K562 (cell line): ENCODE measurements around the gene ADGRL3. TPM values are rescaled to one million over a fixed set of nuclear protein-coding genes. Genes with fewer than 3 reads are reported as not detected.

Source experiments
- ATAC-seq: fragments of 200-7000 bp; cut with Tn5 transposase; 3 replicates; pipeline ENCODE4 v1.9.1; 2020; ENCODE audit warnings: moderate library complexity
- BruUV-seq: library from RNA; stranded (reverse); fragments of 400-500 nt; replicated peaks from 2 replicates; lab custom pipeline; 2021; lab: Mats Ljungman, UMichigan
- CTCF ChIA-PET: fragments of 300-600 bp; formaldehyde crosslinking; extraction: SDS; loops from one replicate; lab custom pipeline; 2021; ENCODE audit warnings: low intra/inter-chr PET ratio; lab: Yijun Ruan, JAX
- POLR2A ChIA-PET: fragments of 300-600, 350-650 bp; sonication (Branson Sonifier 250); formaldehyde crosslinking; extraction: SDS; loops from one replicate; lab custom pipeline; 2021; ENCODE audit warnings: antibody characterized with exemption, inconsistent platforms; lab: Yijun Ruan, JAX
- DNase-seq, 4 experiments: peaks; one replicate each; pipeline versions ENCODE4 v3.0.0 to v3.0.0-alpha.2; 2011 to 2018; ENCODE audit warnings: low spot score in 3 of 4, mixed read lengths in 3 of 4; ENCODE audit errors: extremely low read depth in 1 of 4
- FAIRE-seq: peaks from 2 replicates; lab custom pipeline; 2011; peaks lifted over from hg19 to GRCh38; lab: Jason Lieb, UNC
- H2AFZ ChIP-seq: 2 replicates; pipeline ENCODE4 v1.6.0; 2011; ENCODE audit warnings: low read depth, low read length, control low read depth, inconsistent platforms
- H3K27ac ChIP-seq: fragments of 200-600 bp; 3 replicates; pipeline ENCODE4 v1.8.0; 2011; ENCODE audit warnings: low read depth, mild to moderate bottlenecking, control low read depth, inconsistent platforms, low read length, moderate library complexity, mixed read lengths; ENCODE audit errors: extremely low read depth
- H3K27me3 ChIP-seq, 2 experiments: fragments of 300-600 bp in 1 of 2; 2 replicates in 1 of 2; 3 replicates in 1 of 2; pipeline versions ENCODE4 v1.6.0 to v1.8.0; 2011; ENCODE audit warnings: inconsistent platforms in 2 of 2, low read length in 2 of 2, mild to moderate bottlenecking in 1 of 2, mixed read lengths in 1 of 2, moderate library complexity in 1 of 2; ENCODE audit not compliant: control insufficient read depth in 2 of 2, insufficient read depth in 2 of 2
- H3K36me3 ChIP-seq: fragments of 300-600 bp; 3 replicates; pipeline ENCODE4 v1.8.0; 2011; ENCODE audit warnings: mild to moderate bottlenecking, low read length, inconsistent platforms; ENCODE audit not compliant: control insufficient read depth, insufficient read depth
- H3K4me1 ChIP-seq, 2 experiments: fragments of 200-600 bp in 1 of 2; replicated peaks in 1 of 2; 2 replicates in 1 of 2; 3 replicates in 1 of 2; pipeline versions ENCODE4 v1.5.1 to v1.8.0; 2011; ENCODE audit warnings: inconsistent platforms in 2 of 2, low read length in 2 of 2, mild to moderate bottlenecking in 1 of 2, mixed read lengths in 1 of 2, moderate library complexity in 1 of 2; ENCODE audit not compliant: control insufficient read depth in 2 of 2, insufficient read depth in 2 of 2
- H3K4me2 ChIP-seq: 2 replicates; pipeline ENCODE4 v1.6.1; 2011; ENCODE audit warnings: low read length, control low read depth, inconsistent platforms, mixed read lengths; ENCODE audit not compliant: insufficient read depth
- H3K4me3 ChIP-seq: fragments of 200-600 bp; sonication (generic), shearing (Covaris generic); 2 replicates; pipeline ENCODE4 v1.5.1; 2016; ENCODE audit warnings: control low read depth, inconsistent platforms
- H3K79me2 ChIP-seq: fragments of 200-600 bp; 3 replicates; pipeline ENCODE4 v1.8.0; 2011; ENCODE audit warnings: low read length, inconsistent platforms; ENCODE audit not compliant: control insufficient read depth, insufficient read depth
- H3K9ac ChIP-seq, 2 experiments: 2 replicates each; pipeline versions ENCODE4 v1.6.0 to v1.6.1; 2011; ENCODE audit warnings: low read depth in 2 of 2, low read length in 2 of 2, control low read depth in 1 of 2, inconsistent platforms in 1 of 2, mild to moderate bottlenecking in 1 of 2, mixed read lengths in 1 of 2; ENCODE audit not compliant: insufficient read depth in 1 of 2
- H3K9me1 ChIP-seq: one replicate; pipeline ENCODE4 v1.6.0; 2011; ENCODE audit warnings: inconsistent platforms, mild to moderate bottlenecking, low read length, moderate library complexity; ENCODE audit not compliant: control insufficient read depth, insufficient read depth
- H3K9me3 ChIP-seq: replicated peaks from 2 replicates; pipeline ENCODE4 v1.5.1; 2011; ENCODE audit warnings: low read depth, low read length, inconsistent platforms; ENCODE audit not compliant: control insufficient read depth, insufficient read depth
- H4K20me1 ChIP-seq: replicated peaks from 2 replicates; pipeline ENCODE4 v1.6.1; 2011; ENCODE audit warnings: low read length, inconsistent platforms, mixed read lengths; ENCODE audit not compliant: control insufficient read depth, insufficient read depth
- ARID1B ChIP-seq: fragments of 450-650 bp; IDR thresholded peaks from 2 replicates; pipeline ENCODE4 v1.6.1; 2016; ENCODE audit warnings: antibody characterized with exemption, mild to moderate bottlenecking, inconsistent platforms
- DMBX1 ChIP-seq: fragments of 250-450 bp; sonication (Bioruptor Pico); IDR thresholded peaks from 2 replicates; pipeline ENCODE4 v1.8.0; 2022; ENCODE audit warnings: inconsistent platforms, mild to moderate bottlenecking, moderate library complexity, borderline replicate concordance
- MCM2 ChIP-seq: fragments of 450-650 bp; IDR thresholded peaks from 2 replicates; pipeline ENCODE4 v1.6.1; 2017; ENCODE audit warnings: low read depth, mild to moderate bottlenecking
- MEF2D ChIP-seq: conservative IDR thresholded peaks from 2 replicates; pipeline ENCODE4 v1.6.1; 2016; ENCODE audit warnings: low read depth, missing genetic modification characterization, missing compliant biosample characterization
- POLR2B ChIP-seq: fragments of 450-650 bp; IDR thresholded peaks from 2 replicates; pipeline ENCODE4 v1.6.1; 2018; ENCODE audit warnings: low read depth; ENCODE audit not compliant: partially characterized antibody
- PREB ChIP-seq: sonication (generic); formaldehyde crosslinking; IDR thresholded peaks from 2 replicates; pipeline ENCODE4 v1.8.1; 2023; ENCODE audit warnings: mild to moderate bottlenecking, missing genetic modification reagents
- RHOXF2B ChIP-seq: fragments of 250-450 bp; sonication (Bioruptor Pico); conservative IDR thresholded peaks from 2 replicates; pipeline ENCODE4 v1.5.1; 2021
- ZNF584 ChIP-seq: fragments of 200-800 bp; sonication (Bioruptor generic); IDR thresholded peaks from 2 replicates; pipeline ENCODE4 v1.6.1; 2016; ENCODE audit warnings: low read depth, mild to moderate bottlenecking, missing genetic modification characterization, missing compliant biosample characterization
- ZNF609 ChIP-seq: sonication (generic); formaldehyde crosslinking; IDR thresholded peaks from 2 replicates; pipeline ENCODE4 v1.8.1; 2023; ENCODE audit warnings: missing genetic modification reagents, mild to moderate bottlenecking, borderline replicate concordance
- WGBS: fragments of 100-300 bp; shearing (Covaris generic); methylation state at CpG from one replicate; pipeline ENCODE4 v1.1.6; 2016; ENCODE audit warnings: low coverage, mixed read lengths; ENCODE audit not compliant: insufficient coverage; ENCODE audit errors: missing lambda C conversion rate; 5-methylcytosine and 5-hydroxymethylcytosine counted together
- in situ Hi-C: fragments of 300-500 bp; cut with MboI; formaldehyde crosslinking; loops from 4 replicates; pipeline ENCODE4 v1.15.0; 2018; ENCODE audit warnings: inconsistent platforms, mixed read lengths
- intact Hi-C: fragments of 100-400 bp; cut with micrococcal nuclease; formaldehyde crosslinking; loops from 2 replicates; pipeline ENCODE4 v1.14.2; 2022
- polyA plus RNA-seq, 8 experiments: library from polyadenylated mRNA; depleted of rRNA in 4 of 8; stranded (reverse) in 5 of 8; unstranded in 3 of 8; fragments of >200 nt; fragmentation: Nextera tagmentation in 2 of 8; fragmentation: Illumina TruSeq in 1 of 8; extraction: Ambion mirVana in 2 of 8; extraction: Trizol in 1 of 8; gene quantifications; 2 replicates each; pipeline versions ENCODE4 v1.2.1 to v1.2.3, GENCODE V29; 2011 to 2014; ENCODE audit warnings: inconsistent platforms in 1 of 8, missing spikeins in 1 of 8
- total RNA-seq, 7 experiments: library from RNA; depleted of rRNA in 6 of 7; stranded (reverse); fragments of >200 nt in 6 of 7; fragmentation: Illumina TruSeq in 2 of 7; extraction: Trizol in 2 of 7; gene quantifications; 2 replicates each; pipeline versions ENCODE4 v1.2.1 to v1.2.3, GENCODE V29; 2011 to 2021; ENCODE audit warnings: low replicate concordance in 1 of 7
- TF ChIP-seq, protein P1 (sequence below): fragments of 450-650 bp; formaldehyde crosslinking; IDR thresholded peaks from 2 replicates; pipeline ENCODE4 v1.4.0; 2020; ENCODE audit warnings: mild to moderate bottlenecking
- TF ChIP-seq, protein P2 (sequence below): fragments of 450-650 bp; IDR thresholded peaks from 2 replicates; pipeline ENCODE4 v1.6.1; 2016; ENCODE audit warnings: antibody characterized with exemption

ADGRL3 gene
- total and polyA plus RNA-seq, 9 of the 15 experiments (the other 6 are each of a cell fraction or from before 2014, with no cell fraction given), result 0.03 to 0.14 (median 0.04) TPM; not detected in 2

DNA sequence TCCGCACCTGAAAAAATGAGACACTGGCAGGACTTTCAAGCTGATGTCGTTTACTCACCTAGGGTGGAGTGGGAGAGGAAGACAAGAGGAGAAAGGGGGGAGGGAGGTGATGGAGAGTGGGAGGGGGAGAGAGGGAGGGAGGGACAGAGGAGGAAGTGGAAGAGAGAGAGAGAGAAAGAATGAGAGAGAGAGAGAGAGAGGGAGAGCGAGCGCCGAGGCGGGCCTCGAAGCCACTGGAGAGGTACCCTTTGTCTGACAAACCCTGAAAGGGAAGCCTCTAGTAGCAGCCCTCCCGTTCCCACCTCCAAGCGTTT lies 296 bp upstream of the ADGRL3 start:
- H3K9ac ChIP-seq, result no peak overlapping the region

More for the DNA sequence above, 296 bp upstream of the ADGRL3 start:
- intact Hi-C loops (no loop called here), in situ Hi-C loops (no loop called here)
- ChIA-PET POLR2A (no interaction called here), CTCF (no interaction called here)
- Histone ChIP-seq H3K79me2 (no peaks in the 10 kb centered on the region), H2AFZ (no peak overlapping the region), H3K9me1 (no peaks in the 10 kb centered on the region), H3K27ac (no peak overlapping the region), H3K27me3 (0 out of 5 replicates have a peak, but pooled peaks cover 0 to 4% of the 10 kb centered on the region in 2 experiments), H4K20me1 (no peaks in the 10 kb centered on the region), H3K9me3 (no peaks in the 10 kb centered on the region), H3K4me1 (peaks cover 0 to 3% of the 10 kb centered on the region in 2 experiments; a peak in 1 of 5 replicates), H3K4me2 (no peak overlapping the region), H3K36me3 (no peaks in the 10 kb centered on the region), H3K4me3 (no peak overlapping the region)
- TF ChIP-seq POLR2B (no peak), ZNF609 (no peak), MCM2 (no peak), DMBX1 (CRISPR knock-in tag) (no peak), ARID1B (no peak), PREB (no peak), MEF2D (tag) (no peak), RHOXF2B (CRISPR knock-in tag) (no peak), ZNF584 (CRISPR knock-in tag) (no peak)
- TF ChIP-seq, protein P1, sequence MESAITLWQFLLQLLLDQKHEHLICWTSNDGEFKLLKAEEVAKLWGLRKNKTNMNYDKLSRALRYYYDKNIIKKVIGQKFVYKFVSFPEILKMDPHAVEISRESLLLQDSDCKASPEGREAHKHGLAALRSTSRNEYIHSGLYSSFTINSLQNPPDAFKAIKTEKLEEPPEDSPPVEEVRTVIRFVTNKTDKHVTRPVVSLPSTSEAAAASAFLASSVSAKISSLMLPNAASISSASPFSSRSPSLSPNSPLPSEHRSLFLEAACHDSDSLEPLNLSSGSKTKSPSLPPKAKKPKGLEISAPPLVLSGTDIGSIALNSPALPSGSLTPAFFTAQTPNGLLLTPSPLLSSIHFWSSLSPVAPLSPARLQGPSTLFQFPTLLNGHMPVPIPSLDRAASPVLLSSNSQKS, result no peak
- TF ChIP-seq, protein P2, sequence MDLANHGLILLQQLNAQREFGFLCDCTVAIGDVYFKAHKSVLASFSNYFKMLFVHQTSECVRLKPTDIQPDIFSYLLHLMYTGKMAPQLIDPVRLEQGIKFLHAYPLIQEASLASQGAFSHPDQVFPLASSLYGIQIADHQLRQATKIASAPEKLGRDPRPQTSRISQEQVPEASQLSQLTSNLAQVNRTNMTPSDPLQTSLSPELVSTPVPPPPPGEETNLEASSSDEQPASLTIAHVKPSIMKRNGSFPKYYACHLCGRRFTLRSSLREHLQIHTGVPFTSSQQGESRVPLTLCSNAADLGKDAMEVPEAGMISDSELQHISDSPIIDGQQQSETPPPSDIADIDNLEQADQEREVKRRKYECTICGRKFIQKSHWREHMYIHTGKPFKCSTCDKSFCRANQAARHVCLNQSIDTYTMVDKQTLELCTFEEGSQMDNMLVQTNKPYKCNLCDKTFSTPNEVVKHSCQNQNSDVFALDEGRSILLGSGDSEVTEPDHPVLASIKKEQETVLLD, result no peak
- FAIRE-seq, result no peak
- DNase-seq, result no peak
- no peak for ATAC-seq
- no TSS peak for BruUV-seq
- WGBS, result 0% methylated on average over 4 of the region's 9 CpGs
